Measurements from ENCODE around the gene STAG1.

The STAG1 gene

DNA sequence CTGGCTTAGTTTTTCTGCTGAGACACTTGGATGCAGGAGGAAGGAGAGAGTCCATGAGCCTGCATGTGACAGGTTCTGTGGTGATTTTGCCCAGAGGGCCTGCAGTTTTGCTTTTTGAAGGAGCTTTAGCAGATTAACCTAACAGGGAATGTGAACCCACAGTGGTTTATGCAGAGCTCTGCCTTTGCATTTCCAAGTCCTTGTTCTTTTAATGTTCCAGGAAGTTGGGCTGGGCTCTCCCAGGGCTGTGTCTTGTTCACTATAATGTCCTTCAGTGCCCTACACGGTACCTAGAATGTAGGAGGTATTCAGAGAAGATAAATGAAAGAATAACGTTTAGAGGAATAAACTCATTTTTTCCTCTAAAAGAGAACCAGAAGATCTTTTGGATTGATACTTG lies 451.7 kb downstream of the STAG1 start:
- no peak for DNase-seq

- DNase-seq = no peak
Observed at GRCh38 chr3:136297826-136298225, 454.4 kb downstream of the STAG1 start.

GRCh38 chr3:136296960-136297359 lies 455.2 kb downstream of the STAG1 start:
- DNase-seq = no peak

DNA sequence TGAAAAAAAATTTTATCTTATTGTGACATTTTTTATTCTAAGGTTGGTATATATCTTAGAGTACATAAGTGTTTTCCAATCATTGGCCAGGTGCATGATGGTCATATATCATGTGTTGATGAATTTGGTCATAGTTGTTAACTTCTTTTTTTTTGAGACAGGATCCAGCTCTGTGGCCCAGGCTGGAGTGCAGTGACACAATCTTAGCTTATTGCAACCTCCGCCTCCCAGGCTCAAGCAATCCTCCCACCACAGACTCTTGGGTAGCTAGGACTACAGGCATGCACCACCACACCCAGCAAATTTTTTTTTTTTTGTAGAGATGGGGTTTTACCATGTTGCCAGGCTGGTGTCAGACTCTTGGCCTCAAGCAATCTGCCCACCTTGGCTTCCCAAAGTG lies 458.0 kb downstream of the STAG1 start:
- no peak for DNase-seq

- DNase-seq = no peak
Observed at GRCh38 chr3:136293279-136293678, 458.9 kb downstream of the STAG1 start.

- DNase-seq = no peak
Observed at GRCh38 chr3:136292500-136292899, 459.7 kb downstream of the STAG1 start.

- DNase-seq = no peak
Observed at GRCh38 chr3:136291302-136291701, 460.9 kb downstream of the STAG1 start.

Measured in 8988T (cell line).